Measurements from ENCODE around the gene RCOR1. TPM values are rescaled to one million over a fixed set of nuclear protein-coding genes. Genes with fewer than 3 reads are reported as not detected.

The RCOR1 gene
- total RNA-seq, 1 experiment from 2014 or later, result 34.1 TPM

GRCh38 chr14:102731871-102732800, 139.7 kb downstream of the RCOR1 start:
- no peak overlapping the region for H2BK120ac ChIP-seq (ENCODE audit: low read depth, low read length, poor library complexity, severe bottlenecking)
- no peaks in the 10 kb centered on the region for H3K9me3 Mint-ChIP-seq
- no peak overlapping the region for H4K5ac ChIP-seq (ENCODE audit: insufficient read length, low read depth, low read length)
- H3K4me2 ChIP-seq (ENCODE audit: insufficient read depth, insufficient read length, low read length), result no peak overlapping the region
- H2AK5ac ChIP-seq (ENCODE audit: insufficient read length, low read length), result no peak overlapping the region
- H4K91ac ChIP-seq (ENCODE audit: insufficient read length, low read depth, low read length), result no peak overlapping the region
- H3K9ac ChIP-seq (ENCODE audit: extremely low read depth, insufficient read length, low read length), result no peak overlapping the region
- no peaks in the 10 kb centered on the region for H3K79me2 ChIP-seq (ENCODE audit: insufficient read depth, low read length)
- no peaks in the 10 kb centered on the region for H4K20me1 ChIP-seq (ENCODE audit: control insufficient read depth, insufficient read depth, insufficient read length)
- no peak overlapping the region for H3K23ac ChIP-seq (ENCODE audit: insufficient read length, low read depth, low read length)
- H3K4me1 Mint-ChIP-seq, result peaks cover 5 to 8% of the 10 kb centered on the region in 2 experiments; a peak in 2 of 4 replicates
- no peak overlapping the region for H2AFZ ChIP-seq (ENCODE audit: low read length)
- no peak overlapping the region for H3T11ph ChIP-seq (ENCODE audit: low read length)
- H3K56ac ChIP-seq (ENCODE audit: insufficient read length, low read depth, low read length), result no peak overlapping the region
- no peak for DNase-seq
- H3K79me1 ChIP-seq (ENCODE audit: insufficient read depth, low read depth, low read length, poor library complexity, severe bottlenecking), result no peaks in the 10 kb centered on the region
- H2BK5ac ChIP-seq (ENCODE audit: insufficient read length, low read length), result no peak overlapping the region
- no peak overlapping the region for H3K4me3 Mint-ChIP-seq
- no peak overlapping the region for H3K27ac ChIP-seq (ENCODE audit: insufficient read length, low read depth, low read length)
- peaks cover 10 to 39% (median 25%) of the 10 kb centered on the region in 3 experiments; a peak in 6 of 7 replicates for H3K36me3 Mint-ChIP-seq (ENCODE audit: insufficient read depth in 1 of 3, low read depth in 3 of 3)
- no peak overlapping the region for H3K18ac ChIP-seq (ENCODE audit: insufficient read length, low read depth, low read length)
- no peak overlapping the region; the same call in 1 of the 2 replicates for H2BK15ac ChIP-seq (ENCODE audit: low read depth, low read length)
- no peak overlapping the region for H3K4ac ChIP-seq (ENCODE audit: low read depth, low read length)
- no peak overlapping the region; the same call in 1 of the 2 replicates for H3K14ac ChIP-seq (ENCODE audit: insufficient read depth, low read length)
- no peak overlapping the region for H2BK20ac ChIP-seq (ENCODE audit: low read depth, low read length, poor library complexity, severe bottlenecking)
- H3K9me3 ChIP-seq (ENCODE audit: control insufficient read depth, low read depth, low read length), result no peaks in the 10 kb centered on the region
- H3K23me2 ChIP-seq (ENCODE audit: insufficient read length, low read depth, low read length, poor library complexity, severe bottlenecking), result no peaks in the 10 kb centered on the region
- no peak overlapping the region for H2BK12ac ChIP-seq (ENCODE audit: insufficient read length, low read depth, low read length)
- TF ChIP-seq CTCF (conservative IDR thresholded peaks at IDR 0.05), result no peak
- no peaks in the 10 kb centered on the region for H3K27me3 ChIP-seq (ENCODE audit: insufficient read depth, low read length)
- no CpG with 5 or more reads among the region's 13 CpGs for WGBS (ENCODE audit: extremely low coverage, insufficient read length, low lambda C conversion rate)
- no peak overlapping the region for H4K8ac ChIP-seq (replicated peaks; ENCODE audit: insufficient read length, low read depth, low read length)
- no peaks in the 10 kb centered on the region for H3K27me3 Mint-ChIP-seq (ENCODE audit: low read depth)
- no peak overlapping the region; a peak in 2 of 7 replicates for H3K27ac Mint-ChIP-seq
- no peaks in the 10 kb centered on the region for H3K4me1 ChIP-seq (ENCODE audit: insufficient read depth, low read length)
